Measurements from ENCODE around the gene CCNL2. TPM values are rescaled to one million over a fixed set of nuclear protein-coding genes. Genes with fewer than 3 reads are reported as not detected.

CCNL2 gene
- total and polyA plus RNA-seq, 2 experiments from 2014 or later: 115 to 146 TPM

GRCh38 chr1:1435106-1435903 lies 36.2 kb upstream of the CCNL2 start, which contains the start of gene VWA1:
Gene VWA1, plus strand, starts transcription at chr1:1435690. Its CDS starts 59 bp downstream, at chr1:1435749.
- H3K27me3 ChIP-seq (ENCODE audit: insufficient read depth): no peaks in the 10 kb centered on the region
- H3K4me2 ChIP-seq: peak within 1 kb of the TSS; percentile 88
- peaks cover 30% of the 10 kb centered on the region for H3K4me1 Mint-ChIP-seq
- H3K36me3 Mint-ChIP-seq (ENCODE audit: low read depth): no peaks in the 10 kb centered on the region
- ATAC-seq (peak; percentile 13), DNase-seq (ENCODE audit: low spot score) (peak; percentile 79)
- H3K27me3 Mint-ChIP-seq (ENCODE audit: insufficient read depth, low read depth, poor library complexity): peaks cover 11% of the 10 kb centered on the region
- TF ChIP-seq NANOG (IDR thresholded peaks at IDR 0.05; ENCODE audit: borderline replicate concordance) (no peak), POLR2AphosphoS5 (IDR thresholded peaks at IDR 0.05; ENCODE audit: low read depth) (peak; percentile 70), STAT1 (IDR thresholded peaks at IDR 0.05; ENCODE audit: unreplicated experiment) (no peak), ZNF331 (CRISPR knock-in tag; IDR thresholded peaks at IDR 0.05; ENCODE audit: low read depth) (no peak), EZH2phosphoT487 (IDR thresholded peaks at IDR 0.05; ENCODE audit: unreplicated experiment) (no peak), EZH2 (IDR thresholded peaks at IDR 0.05; ENCODE audit: low read depth, unreplicated experiment) (no peak), CTCF (conservative IDR thresholded peaks at IDR 0.05; ENCODE audit: low read depth in 2 of 2) (no peak), ZNF114 (CRISPR knock-in tag; IDR thresholded peaks at IDR 0.05) (no peak), CREB1 (CRISPR knock-in tag; IDR thresholded peaks at IDR 0.05; ENCODE audit: low read depth) (peak; percentile 33; the same call in 1 of the 2 replicates), REST (IDR thresholded peaks at IDR 0.05; ENCODE audit: unreplicated experiment) (no peak), JUNB (IDR thresholded peaks at IDR 0.05; ENCODE audit: unreplicated experiment) (no peak)
- TF ChIP-seq, protein P1, sequence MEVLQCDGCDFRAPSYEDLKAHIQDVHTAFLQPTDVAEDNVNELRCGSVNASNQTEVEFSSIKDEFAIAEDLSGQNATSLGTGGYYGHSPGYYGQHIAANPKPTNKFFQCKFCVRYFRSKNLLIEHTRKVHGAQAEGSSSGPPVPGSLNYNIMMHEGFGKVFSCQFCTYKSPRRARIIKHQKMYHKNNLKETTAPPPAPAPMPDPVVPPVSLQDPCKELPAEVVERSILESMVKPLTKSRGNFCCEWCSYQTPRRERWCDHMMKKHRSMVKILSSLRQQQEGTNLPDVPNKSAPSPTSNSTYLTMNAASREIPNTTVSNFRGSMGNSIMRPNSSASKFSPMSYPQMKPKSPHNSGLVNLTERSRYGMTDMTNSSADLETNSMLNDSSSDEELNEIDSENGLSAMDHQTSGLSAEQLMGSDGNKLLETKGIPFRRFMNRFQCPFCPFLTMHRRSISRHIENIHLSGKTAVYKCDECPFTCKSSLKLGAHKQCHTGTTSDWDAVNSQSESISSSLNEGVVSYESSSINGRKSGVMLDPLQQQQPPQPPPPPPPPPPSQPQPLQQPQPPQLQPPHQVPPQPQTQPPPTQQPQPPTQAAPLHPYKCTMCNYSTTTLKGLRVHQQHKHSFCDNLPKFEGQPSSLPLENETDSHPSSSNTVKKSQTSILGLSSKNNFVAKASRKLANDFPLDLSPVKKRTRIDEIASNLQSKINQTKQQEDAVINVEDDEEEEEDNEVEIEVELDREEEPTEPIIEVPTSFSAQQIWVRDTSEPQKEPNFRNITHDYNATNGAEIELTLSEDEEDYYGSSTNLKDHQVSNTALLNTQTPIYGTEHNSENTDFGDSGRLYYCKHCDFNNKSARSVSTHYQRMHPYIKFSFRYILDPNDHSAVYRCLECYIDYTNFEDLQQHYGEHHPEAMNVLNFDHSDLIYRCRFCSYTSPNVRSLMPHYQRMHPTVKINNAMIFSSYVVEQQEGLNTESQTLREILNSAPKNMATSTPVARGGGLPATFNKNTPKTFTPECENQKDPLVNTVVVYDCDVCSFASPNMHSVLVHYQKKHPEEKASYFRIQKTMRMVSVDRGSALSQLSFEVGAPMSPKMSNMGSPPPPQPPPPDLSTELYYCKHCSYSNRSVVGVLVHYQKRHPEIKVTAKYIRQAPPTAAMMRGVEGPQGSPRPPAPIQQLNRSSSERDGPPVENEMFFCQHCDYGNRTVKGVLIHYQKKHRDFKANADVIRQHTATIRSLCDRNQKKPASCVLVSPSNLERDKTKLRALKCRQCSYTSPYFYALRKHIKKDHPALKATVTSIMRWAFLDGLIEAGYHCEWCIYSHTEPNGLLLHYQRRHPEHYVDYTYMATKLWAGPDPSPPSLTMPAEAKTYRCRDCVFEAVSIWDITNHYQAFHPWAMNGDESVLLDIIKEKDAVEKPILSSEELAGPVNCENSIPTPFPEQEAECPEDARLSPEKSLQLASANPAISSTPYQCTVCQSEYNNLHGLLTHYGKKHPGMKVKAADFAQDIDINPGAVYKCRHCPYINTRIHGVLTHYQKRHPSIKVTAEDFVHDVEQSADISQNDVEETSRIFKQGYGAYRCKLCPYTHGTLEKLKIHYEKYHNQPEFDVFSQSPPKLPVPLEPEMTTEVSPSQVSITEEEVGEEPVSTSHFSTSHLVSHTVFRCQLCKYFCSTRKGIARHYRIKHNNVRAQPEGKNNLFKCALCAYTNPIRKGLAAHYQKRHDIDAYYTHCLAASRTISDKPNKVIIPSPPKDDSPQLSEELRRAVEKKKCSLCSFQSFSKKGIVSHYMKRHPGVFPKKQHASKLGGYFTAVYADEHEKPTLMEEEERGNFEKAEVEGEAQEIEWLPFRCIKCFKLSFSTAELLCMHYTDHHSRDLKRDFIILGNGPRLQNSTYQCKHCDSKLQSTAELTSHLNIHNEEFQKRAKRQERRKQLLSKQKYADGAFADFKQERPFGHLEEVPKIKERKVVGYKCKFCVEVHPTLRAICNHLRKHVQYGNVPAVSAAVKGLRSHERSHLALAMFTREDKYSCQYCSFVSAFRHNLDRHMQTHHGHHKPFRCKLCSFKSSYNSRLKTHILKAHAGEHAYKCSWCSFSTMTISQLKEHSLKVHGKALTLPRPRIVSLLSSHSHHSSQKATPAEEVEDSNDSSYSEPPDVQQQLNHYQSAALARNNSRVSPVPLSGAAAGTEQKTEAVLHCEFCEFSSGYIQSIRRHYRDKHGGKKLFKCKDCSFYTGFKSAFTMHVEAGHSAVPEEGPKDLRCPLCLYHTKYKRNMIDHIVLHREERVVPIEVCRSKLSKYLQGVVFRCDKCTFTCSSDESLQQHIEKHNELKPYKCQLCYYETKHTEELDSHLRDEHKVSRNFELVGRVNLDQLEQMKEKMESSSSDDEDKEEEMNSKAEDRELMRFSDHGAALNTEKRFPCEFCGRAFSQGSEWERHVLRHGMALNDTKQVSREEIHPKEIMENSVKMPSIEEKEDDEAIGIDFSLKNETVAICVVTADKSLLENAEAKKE (CRISPR knock-in tag; IDR thresholded peaks at IDR 0.05): no peak
- TF ChIP-seq, protein P2, sequence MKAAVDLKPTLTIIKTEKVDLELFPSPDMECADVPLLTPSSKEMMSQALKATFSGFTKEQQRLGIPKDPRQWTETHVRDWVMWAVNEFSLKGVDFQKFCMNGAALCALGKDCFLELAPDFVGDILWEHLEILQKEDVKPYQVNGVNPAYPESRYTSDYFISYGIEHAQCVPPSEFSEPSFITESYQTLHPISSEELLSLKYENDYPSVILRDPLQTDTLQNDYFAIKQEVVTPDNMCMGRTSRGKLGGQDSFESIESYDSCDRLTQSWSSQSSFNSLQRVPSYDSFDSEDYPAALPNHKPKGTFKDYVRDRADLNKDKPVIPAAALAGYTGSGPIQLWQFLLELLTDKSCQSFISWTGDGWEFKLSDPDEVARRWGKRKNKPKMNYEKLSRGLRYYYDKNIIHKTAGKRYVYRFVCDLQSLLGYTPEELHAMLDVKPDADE (IDR thresholded peaks at IDR 0.05): no peak
- peak within 1 kb of the TSS; percentile 83 for H3K4me3 Mint-ChIP-seq
- no peaks in the 10 kb centered on the region for H3K9me2 ChIP-seq (ENCODE audit: insufficient read depth)
- H3K27ac ChIP-seq (ENCODE audit: low read depth): peak within 1 kb of the TSS; percentile 63; the same call in 1 of the 2 replicates
- H3K4me1 ChIP-seq (ENCODE audit: insufficient read depth): peaks cover 34% of the 10 kb centered on the region
- no peaks in the 10 kb centered on the region for H4K20me1 ChIP-seq (replicated peaks; ENCODE audit: insufficient read depth)
- H3K4me3 ChIP-seq: peak within 1 kb of the TSS; percentile 68
- no peaks in the 10 kb centered on the region for H3K36me3 ChIP-seq (ENCODE audit: insufficient read depth)
- H3F3A ChIP-seq (replicated peaks; ENCODE audit: low read depth): peaks cover 17% of the 10 kb centered on the region
- H2AFZ ChIP-seq: peak within 1 kb of the TSS; percentile 78; the same call in 1 of the 2 replicates
- H3K79me2 ChIP-seq (replicated peaks; ENCODE audit: insufficient read depth): 0 out of 2 replicates have a peak, but pooled peaks cover 2% of the 10 kb centered on the region
- H3K9me3 Mint-ChIP-seq: no peaks in the 10 kb centered on the region
- peak within 1 kb of the TSS; percentile 92 for H3K27ac Mint-ChIP-seq
